Measurements from ENCODE around the gene CAMK1G. TPM values are rescaled to one million over a fixed set of nuclear protein-coding genes. Genes with fewer than 3 reads are reported as not detected.

Gene CAMK1G
- total and polyA plus RNA-seq, 11 donors = 0.30 to 0.48 TPM; not detected in 9

DNA sequence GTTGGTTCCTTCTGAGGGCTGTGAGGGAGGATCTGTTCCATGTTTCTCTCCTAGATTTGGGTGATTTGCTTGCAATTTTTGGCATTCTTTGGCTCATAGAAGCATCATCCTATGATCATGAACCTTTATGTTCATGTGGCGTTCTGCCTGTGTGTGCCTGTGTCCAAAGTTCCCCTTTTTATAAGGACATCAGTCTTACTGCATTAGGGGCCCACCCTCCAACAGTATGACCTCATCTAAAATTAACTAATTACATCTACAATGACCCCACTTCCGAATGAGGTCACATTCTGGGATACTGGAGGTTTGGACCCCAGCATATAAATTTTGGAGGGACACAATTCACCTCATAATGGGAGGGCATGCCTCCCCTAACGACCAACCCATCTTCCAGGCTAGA, 12.8 kb upstream of the CAMK1G start:
- Histone ChIP-seq H3K9me3 (no peaks in the 10 kb centered on the region), H3K27ac (no peak overlapping the region), H3K4me1 (peaks cover 0 to 4% (median 0%) of the 10 kb centered on the region in 12 donors), H3K36me3 (no peaks in the 10 kb centered on the region), H3K27me3 (peaks cover 0 to 7% (median 0%) of the 10 kb centered on the region in 9 donors), H3K4me3 (no peak overlapping the region)
- no peak for ATAC-seq
- 77 to 91% (median 79%) methylated on average over 3 of the region's 3 CpGs for WGBS, 4 donors
- TF ChIP-seq, protein P1, sequence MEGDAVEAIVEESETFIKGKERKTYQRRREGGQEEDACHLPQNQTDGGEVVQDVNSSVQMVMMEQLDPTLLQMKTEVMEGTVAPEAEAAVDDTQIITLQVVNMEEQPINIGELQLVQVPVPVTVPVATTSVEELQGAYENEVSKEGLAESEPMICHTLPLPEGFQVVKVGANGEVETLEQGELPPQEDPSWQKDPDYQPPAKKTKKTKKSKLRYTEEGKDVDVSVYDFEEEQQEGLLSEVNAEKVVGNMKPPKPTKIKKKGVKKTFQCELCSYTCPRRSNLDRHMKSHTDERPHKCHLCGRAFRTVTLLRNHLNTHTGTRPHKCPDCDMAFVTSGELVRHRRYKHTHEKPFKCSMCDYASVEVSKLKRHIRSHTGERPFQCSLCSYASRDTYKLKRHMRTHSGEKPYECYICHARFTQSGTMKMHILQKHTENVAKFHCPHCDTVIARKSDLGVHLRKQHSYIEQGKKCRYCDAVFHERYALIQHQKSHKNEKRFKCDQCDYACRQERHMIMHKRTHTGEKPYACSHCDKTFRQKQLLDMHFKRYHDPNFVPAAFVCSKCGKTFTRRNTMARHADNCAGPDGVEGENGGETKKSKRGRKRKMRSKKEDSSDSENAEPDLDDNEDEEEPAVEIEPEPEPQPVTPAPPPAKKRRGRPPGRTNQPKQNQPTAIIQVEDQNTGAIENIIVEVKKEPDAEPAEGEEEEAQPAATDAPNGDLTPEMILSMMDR (IDR thresholded peaks at IDR 0.05) = no peak
- no peak for TF ChIP-seq POLR2A (IDR thresholded peaks at IDR 0.05)
- intact Hi-C loops (cut with DNase I) = loop anchor here in 5 of 10 donors (10.0 kb wide), 3 partner anchors 244 to 414 kb away; partner anchors contain the start of gene UTP25 (in 1 of the 5)
- DNase-seq = no peak

DNA sequence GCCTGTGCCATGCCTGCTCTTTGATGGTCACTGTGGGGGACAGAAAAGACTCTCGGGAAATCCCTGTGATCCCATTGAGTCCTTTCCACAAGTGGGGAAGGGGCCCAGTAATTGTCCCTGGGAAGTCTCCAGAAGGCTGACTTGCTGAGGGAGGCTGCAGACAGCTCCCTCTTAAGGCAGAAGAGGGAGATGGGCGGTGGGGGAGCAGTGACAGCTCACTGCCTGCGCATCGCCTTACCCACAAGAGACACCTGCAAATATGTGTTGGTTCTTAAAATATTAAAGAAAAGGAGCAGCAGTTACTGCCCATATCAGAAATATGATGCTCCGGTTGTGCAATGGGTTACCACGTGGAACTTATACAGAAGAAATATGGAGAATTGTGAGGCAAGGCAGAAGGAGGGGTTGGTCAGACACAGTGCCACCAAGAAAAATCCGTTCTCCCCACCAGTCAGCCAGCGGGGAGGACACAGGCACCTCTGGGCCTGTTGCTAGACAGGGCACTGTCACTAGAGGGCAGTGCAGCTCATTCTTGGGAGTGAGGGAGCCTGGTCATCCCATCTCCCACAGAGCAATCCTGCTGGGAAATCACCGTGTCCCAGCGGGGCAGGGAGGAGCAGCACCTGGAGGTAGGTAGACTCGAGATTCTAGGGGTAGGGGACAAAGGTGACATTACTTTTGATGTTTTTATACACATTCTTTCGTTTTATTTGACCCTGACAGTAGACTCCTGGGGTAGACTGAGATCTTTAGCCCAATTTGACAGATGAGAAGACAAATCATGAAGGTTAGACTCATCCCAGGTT, 6.9 kb upstream of the CAMK1G start:
- no peak overlapping the region for H3K27ac ChIP-seq
- intact Hi-C loops (cut with DNase I) = loop anchor here (1.0 to 10.0 kb wide), 12 partner anchors 50 to 408 kb away; partner anchors contain the start of gene UTP25 (in 1 of the 10)
- no peaks in the 10 kb centered on the region for H3K9me3 ChIP-seq
- H3K36me3 ChIP-seq = no peaks in the 10 kb centered on the region
- 26 to 28% (median 27%) methylated on average over 12 of the region's 12 CpGs for WGBS, 4 donors
- H3K4me1 ChIP-seq = peaks cover 0 to 7% (median 0%) of the 10 kb centered on the region in 12 donors
- TF ChIP-seq, protein P1 (IDR thresholded peaks at IDR 0.05) = peak; percentile 92 to 98 (median 94)
- no peak for TF ChIP-seq POLR2A (IDR thresholded peaks at IDR 0.05)
- peak; percentile 76 to 83 (median 80) for DNase-seq
- H3K27me3 ChIP-seq = peaks cover 0 to 19% (median 4%) of the 10 kb centered on the region in 9 donors
- peak; percentile 68 to 97 (median 94) for ATAC-seq
- no peak overlapping the region for H3K4me3 ChIP-seq

DNA sequence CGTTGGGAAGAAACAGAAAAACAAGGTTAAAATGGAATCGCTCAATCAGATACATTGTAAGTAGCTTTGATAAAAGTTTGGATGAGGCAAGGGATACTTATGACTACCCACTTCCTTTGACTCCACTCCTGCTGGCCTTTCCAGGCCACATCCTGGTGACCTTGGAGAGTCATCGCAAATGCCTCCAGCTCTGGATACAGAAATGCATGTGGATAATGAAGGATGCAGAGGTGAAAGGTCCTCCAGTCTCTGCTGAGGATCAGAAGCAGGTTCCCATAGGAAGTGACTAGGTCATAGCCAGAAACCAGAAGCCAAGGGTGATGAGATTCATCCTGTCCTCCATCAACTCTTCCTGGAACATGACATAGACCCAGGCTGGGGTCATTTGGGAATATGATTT, 6.2 kb upstream of the CAMK1G start:
- Histone ChIP-seq H3K27ac (no peak overlapping the region), H3K9me3 (no peaks in the 10 kb centered on the region), H3K4me1 (peaks cover 0 to 7% (median 0%) of the 10 kb centered on the region in 12 donors), H3K27me3 (peaks cover 0 to 24% (median 9%) of the 10 kb centered on the region in 9 donors), H3K4me3 (no peak overlapping the region), H3K36me3 (no peaks in the 10 kb centered on the region)
- 61 to 86% (median 77%) methylated on average over 3 of the region's 3 CpGs for WGBS, 4 donors
- intact Hi-C loops (cut with DNase I) = loop anchor here (1.0 to 10.0 kb wide), 12 partner anchors 49 to 407 kb away; partner anchors contain the start of gene UTP25 (in 1 of the 10)
- peak in 1 of 4 donors; percentile 26 for ATAC-seq
- TF ChIP-seq, protein P1 (IDR thresholded peaks at IDR 0.05) = no peak
- no peak for DNase-seq

DNA sequence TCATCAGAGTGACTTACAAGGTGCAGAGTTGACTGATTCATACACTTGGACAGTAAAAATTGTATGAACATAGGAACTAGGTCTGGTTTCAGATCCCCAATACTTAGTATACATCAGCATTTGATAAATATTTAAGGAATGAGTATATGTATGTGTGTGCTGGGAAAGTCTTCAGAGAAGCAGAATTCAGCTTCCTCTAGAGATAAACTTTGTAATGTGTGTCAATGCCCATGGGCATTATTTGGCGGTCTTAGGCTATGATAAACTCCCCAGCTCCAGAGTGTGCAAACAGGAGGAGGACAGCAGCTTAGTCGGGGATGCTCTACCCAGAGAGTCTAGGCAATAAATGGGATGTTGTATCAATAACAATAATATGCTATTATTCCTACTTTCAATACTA, 2.9 kb upstream of the CAMK1G start:
- peaks cover 0 to 44% (median 14%) of the 10 kb centered on the region in 9 donors for H3K27me3 ChIP-seq
- H3K9me3 ChIP-seq = no peaks in the 10 kb centered on the region
- no peak for TF ChIP-seq POLR2A (IDR thresholded peaks at IDR 0.05)
- TF ChIP-seq, protein P1 (IDR thresholded peaks at IDR 0.05) = no peak
- peaks cover 0 to 13% (median 3%) of the 10 kb centered on the region in 12 donors for H3K4me1 ChIP-seq
- DNase-seq (no peak), ATAC-seq (no peak)
- H3K36me3 ChIP-seq = no peaks in the 10 kb centered on the region
- no peak overlapping the region for H3K4me3 ChIP-seq
- intact Hi-C loops (cut with DNase I) = loop anchor here in 1 of 10 donors (5.0 kb wide), 1 partner anchor 167 kb away; no protein-coding TSS in a partner anchor
- 33 to 84% (median 77%) methylated on average over 2 of the region's 2 CpGs for WGBS, 4 donors
- H3K27ac ChIP-seq = no peak overlapping the region

All from heart left ventricle (tissue), 16 donors.